Bronchial epithelial cell (primary cell): ENCODE results near the gene PKHD1. TPM values are rescaled to one million over a fixed set of nuclear protein-coding genes. Genes with fewer than 3 reads are reported as not detected.
A peak's percentile ranks its signal among the peaks of the same experiment; 100 is the strongest.

Experiments used
- DNase-seq: peaks from one replicate; pipeline ENCODE4 v3.0.0-alpha.2; 2010; ENCODE audit warnings: low read depth
- FAIRE-seq: peaks from 2 replicates; lab custom pipeline; 2011; peaks lifted over from hg19 to GRCh38; lab: Jason Lieb, UNC
- H3K27me3 ChIP-seq: 2 replicates; pipeline ENCODE4 v1.5.1; 2011; ENCODE audit warnings: low read length; ENCODE audit not compliant: control insufficient read depth, insufficient read depth
- H3K36me3 ChIP-seq: 2 replicates; pipeline ENCODE4 v1.5.1; 2011; ENCODE audit warnings: low read length; ENCODE audit not compliant: control insufficient read depth, insufficient read depth
- H3K4me3 ChIP-seq: 2 replicates; pipeline ENCODE4 v1.5.1; 2011; ENCODE audit warnings: mild to moderate bottlenecking, low read depth, low read length, control low read depth
- total RNA-seq: library from RNA; depleted of rRNA; stranded (reverse); fragments of >200 nt; gene quantifications from 2 replicates; pipeline ENCODE4 v1.2.1, GENCODE V29; 2014
- TF ChIP-seq, protein P1 (sequence below): IDR thresholded peaks from 2 replicates; pipeline ENCODE4 v1.5.1; 2011; ENCODE audit warnings: mild to moderate bottlenecking, moderate library complexity, low read length, control low read depth, inconsistent platforms; ENCODE audit not compliant: insufficient read depth, severe bottlenecking

The PKHD1 gene
- total RNA-seq, 1 donor from 2014 or later = not detected

DNA sequence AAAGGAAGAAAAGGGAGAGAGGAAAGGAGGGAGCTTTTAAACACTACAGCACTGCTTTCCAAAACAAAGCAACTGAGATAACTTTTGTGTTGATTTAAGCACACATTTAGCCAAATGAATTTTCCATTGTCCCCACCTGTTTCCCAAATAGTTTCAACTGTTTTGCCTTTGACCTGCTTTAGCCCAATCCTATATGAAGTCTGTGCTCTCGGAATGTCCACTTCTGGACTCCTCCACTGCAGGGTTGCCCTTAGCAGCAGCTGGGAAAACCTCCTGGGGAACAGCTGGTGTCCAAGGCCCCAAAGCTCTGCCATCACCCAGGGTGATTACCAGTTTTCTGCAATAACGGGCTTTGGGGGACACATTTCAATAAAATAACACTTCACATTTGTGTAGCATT, 44.9 kb upstream of the PKHD1 start:
- TF ChIP-seq, protein P1, sequence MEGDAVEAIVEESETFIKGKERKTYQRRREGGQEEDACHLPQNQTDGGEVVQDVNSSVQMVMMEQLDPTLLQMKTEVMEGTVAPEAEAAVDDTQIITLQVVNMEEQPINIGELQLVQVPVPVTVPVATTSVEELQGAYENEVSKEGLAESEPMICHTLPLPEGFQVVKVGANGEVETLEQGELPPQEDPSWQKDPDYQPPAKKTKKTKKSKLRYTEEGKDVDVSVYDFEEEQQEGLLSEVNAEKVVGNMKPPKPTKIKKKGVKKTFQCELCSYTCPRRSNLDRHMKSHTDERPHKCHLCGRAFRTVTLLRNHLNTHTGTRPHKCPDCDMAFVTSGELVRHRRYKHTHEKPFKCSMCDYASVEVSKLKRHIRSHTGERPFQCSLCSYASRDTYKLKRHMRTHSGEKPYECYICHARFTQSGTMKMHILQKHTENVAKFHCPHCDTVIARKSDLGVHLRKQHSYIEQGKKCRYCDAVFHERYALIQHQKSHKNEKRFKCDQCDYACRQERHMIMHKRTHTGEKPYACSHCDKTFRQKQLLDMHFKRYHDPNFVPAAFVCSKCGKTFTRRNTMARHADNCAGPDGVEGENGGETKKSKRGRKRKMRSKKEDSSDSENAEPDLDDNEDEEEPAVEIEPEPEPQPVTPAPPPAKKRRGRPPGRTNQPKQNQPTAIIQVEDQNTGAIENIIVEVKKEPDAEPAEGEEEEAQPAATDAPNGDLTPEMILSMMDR = no peak
- Histone ChIP-seq H3K36me3 (no peaks in the 10 kb centered on the region), H3K27me3 (peaks cover 3% of the 10 kb centered on the region), H3K4me3 (no peak overlapping the region)
- DNase-seq (no peak), FAIRE-seq (no peak)

DNA sequence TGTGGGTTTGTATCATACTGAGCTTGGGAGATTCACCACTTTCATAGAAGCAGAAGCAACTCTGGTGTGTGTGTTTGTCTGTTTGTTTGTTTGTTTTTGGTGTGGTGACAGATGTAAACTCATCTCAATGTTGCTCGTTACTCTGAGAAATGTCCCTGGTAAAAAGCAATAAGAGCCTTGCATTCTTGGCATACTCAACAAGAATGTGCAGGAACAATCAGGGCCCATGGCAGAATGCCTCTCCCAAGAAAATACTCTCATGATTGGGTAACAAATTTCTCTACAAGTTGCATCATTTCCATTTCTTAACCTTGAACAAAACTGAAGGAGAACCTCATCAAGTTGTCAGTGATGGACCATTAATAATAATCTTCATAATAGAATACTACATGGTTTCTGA, 43.0 kb upstream of the PKHD1 start:
- DNase-seq = peak; percentile 8
- no peak overlapping the region for H3K4me3 ChIP-seq
- no peaks in the 10 kb centered on the region for H3K36me3 ChIP-seq
- no peak for FAIRE-seq
- H3K27me3 ChIP-seq = peaks cover 2% of the 10 kb centered on the region
- TF ChIP-seq, protein P1 = no peak

DNA sequence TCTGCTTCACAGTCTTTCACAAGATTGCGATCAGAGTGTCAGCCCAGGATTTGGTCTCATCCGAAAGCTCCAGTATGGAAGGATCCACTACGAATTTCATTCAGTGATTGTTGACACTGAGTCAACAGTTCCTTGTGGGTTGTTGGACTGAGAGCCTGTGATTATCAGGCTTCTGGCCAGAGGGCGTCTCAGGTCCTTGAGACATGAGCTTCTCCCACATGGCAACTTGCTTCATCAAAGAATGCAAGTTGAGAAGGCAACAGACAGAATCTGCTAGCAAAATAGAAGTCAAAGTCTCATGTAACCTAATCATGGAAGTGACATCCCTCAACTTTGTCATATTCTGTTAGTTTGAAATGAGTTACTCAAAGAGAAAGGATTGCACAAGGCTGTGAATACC, 40.5 kb upstream of the PKHD1 start:
- Histone ChIP-seq H3K27me3 (peaks cover 2% of the 10 kb centered on the region), H3K36me3 (no peaks in the 10 kb centered on the region), H3K4me3 (no peak overlapping the region)
- FAIRE-seq = no peak
- TF ChIP-seq, protein P1 = no peak
- DNase-seq = no peak

GRCh38 chr6:52126231-52126630, 38.8 kb upstream of the PKHD1 start:
- DNase-seq = no peak
- no peaks in the 10 kb centered on the region for H3K27me3 ChIP-seq
- no peaks in the 10 kb centered on the region for H3K36me3 ChIP-seq
- TF ChIP-seq, protein P1 = no peak
- H3K4me3 ChIP-seq = no peak overlapping the region
- FAIRE-seq = no peak

- Histone ChIP-seq H3K27me3 (no peaks in the 10 kb centered on the region), H3K4me3 (no peak overlapping the region), H3K36me3 (no peaks in the 10 kb centered on the region)
- no peak for DNase-seq
- TF ChIP-seq, protein P1 = no peak
- no peak for FAIRE-seq
These were observed 38.2 kb upstream of the PKHD1 start for GRCh38 chr6:52125572-52125971.

DNA sequence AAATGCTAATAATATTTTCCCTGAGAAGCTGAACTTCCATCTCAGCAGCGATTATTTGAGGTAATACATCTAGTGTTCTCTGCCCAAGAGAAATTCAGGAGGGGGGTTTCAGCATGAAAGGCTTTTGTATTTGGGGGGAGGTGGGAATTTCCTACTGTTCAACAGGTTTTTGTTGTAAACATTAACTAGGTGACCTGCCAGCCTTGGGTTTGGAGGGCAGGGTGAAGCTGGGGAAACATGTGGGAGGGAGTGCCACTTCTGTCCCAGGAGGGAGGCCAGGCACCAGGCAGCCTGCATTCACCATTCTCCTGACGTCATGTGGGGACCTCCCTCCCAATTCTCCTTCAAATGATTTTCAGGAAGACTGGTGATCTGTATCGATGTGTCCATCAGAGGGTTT, 37.7 kb upstream of the PKHD1 start:
- H3K36me3 ChIP-seq = no peaks in the 10 kb centered on the region
- FAIRE-seq (no peak), DNase-seq (no peak)
- H3K27me3 ChIP-seq = no peaks in the 10 kb centered on the region
- TF ChIP-seq, protein P1 = no peak
- no peak overlapping the region for H3K4me3 ChIP-seq
